ENCODE measurements around the gene ATP7B. TPM values are rescaled to one million over a fixed set of nuclear protein-coding genes. Genes with fewer than 3 reads are reported as not detected.

The ATP7B gene
- total RNA-seq (2021) = 10.2 to 11.8 TPM (median 11.6 TPM) in 3 replicates
- percentile 58 among the genes with signal in this experiment for Bru-seq, nascent RNA
- long read RNA-seq, experiment 1, full-length matches to known transcripts = 5 of 29 reads
- long read RNA-seq, experiment 1, partial matches to known transcripts = 8 of 29 reads
- long read RNA-seq, experiment 1, other reads (novel, unspliced or antisense) = 16 of 29 reads
- long read RNA-seq, experiment 2, partial matches to known transcripts = 2 of 8 reads
- long read RNA-seq, experiment 2, other reads (novel, unspliced or antisense) = 6 of 8 reads
- long read RNA-seq, experiment 3 = 0 reads

DNA sequence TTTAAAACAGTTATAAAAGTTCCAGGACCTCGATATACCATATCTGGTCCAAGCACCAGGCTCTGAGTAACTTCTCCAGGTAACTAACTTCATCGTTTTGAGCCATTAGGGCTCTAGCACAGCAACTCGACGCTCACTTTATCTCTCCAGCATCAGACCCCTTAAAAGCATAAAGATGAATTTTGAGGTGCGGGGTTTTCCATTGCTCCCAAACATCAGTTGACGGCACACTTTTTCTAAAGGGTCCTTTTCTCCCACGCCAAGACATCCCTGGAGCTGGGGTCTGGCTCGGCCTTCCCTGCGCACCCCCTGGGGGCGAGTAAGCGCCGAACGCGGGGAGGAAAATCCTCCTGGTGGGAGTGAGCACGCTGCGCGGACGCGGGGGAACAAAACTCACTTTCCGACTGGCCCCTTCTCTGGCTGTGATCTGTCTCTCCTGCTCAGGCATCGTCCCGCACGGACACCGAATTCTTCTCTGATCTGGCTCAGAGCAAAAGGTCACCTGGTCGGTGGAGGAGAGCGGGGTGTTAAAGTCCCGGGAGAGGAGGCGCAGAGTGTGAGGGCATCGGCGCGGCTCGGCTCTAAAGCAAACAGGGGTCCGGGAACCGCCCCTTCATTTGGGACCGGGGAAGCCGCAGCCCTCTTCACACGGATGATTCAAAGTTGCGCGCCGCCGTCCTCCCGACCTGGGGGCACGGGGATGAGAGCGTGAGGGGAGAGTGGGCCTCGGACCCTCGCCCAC lies at the start of gene ATP7B:
Gene ATP7B, minus strand, starts transcription at position 561 of the 742 bp plus-strand sequence. Its CDS starts 113 bp downstream, at position 448.
- Mint-ChIP-seq H3K9me3 (peaks cover 16% of the 10 kb centered on the region), H3K36me3 (peaks cover 18% of the 10 kb centered on the region), H3K4me1 (peaks cover 24% of the 10 kb centered on the region), H3K27ac (peak within 1 kb of the TSS; percentile 94), H3K4me3 (peak within 1 kb of the TSS; percentile 96), H3K27me3 (ENCODE audit: low read depth) (peaks cover 26% of the 10 kb centered on the region)
- TF ChIP-seq ZNF138 (CRISPR knock-in tag; conservative IDR thresholded peaks at IDR 0.05) = no peak
- no peak for TF ChIP-seq FOXJ3 (CRISPR knock-in tag; IDR thresholded peaks at IDR 0.05; ENCODE audit: borderline replicate concordance)
- TF ChIP-seq CREM (CRISPR knock-in tag; IDR thresholded peaks at IDR 0.05) = no peak
- TF ChIP-seq, protein P1, sequence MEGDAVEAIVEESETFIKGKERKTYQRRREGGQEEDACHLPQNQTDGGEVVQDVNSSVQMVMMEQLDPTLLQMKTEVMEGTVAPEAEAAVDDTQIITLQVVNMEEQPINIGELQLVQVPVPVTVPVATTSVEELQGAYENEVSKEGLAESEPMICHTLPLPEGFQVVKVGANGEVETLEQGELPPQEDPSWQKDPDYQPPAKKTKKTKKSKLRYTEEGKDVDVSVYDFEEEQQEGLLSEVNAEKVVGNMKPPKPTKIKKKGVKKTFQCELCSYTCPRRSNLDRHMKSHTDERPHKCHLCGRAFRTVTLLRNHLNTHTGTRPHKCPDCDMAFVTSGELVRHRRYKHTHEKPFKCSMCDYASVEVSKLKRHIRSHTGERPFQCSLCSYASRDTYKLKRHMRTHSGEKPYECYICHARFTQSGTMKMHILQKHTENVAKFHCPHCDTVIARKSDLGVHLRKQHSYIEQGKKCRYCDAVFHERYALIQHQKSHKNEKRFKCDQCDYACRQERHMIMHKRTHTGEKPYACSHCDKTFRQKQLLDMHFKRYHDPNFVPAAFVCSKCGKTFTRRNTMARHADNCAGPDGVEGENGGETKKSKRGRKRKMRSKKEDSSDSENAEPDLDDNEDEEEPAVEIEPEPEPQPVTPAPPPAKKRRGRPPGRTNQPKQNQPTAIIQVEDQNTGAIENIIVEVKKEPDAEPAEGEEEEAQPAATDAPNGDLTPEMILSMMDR (IDR thresholded peaks at IDR 0.05) = no peak
- TF ChIP-seq ELF4 (CRISPR knock-in tag; IDR thresholded peaks at IDR 0.05; ENCODE audit: low read depth) = no peak
- no peak for TF ChIP-seq ZNF263 (CRISPR knock-in tag; IDR thresholded peaks at IDR 0.05; ENCODE audit: low read depth)
- no peak for TF ChIP-seq NFYB (CRISPR knock-in tag; conservative IDR thresholded peaks at IDR 0.05; ENCODE audit: low read depth)
- no peak for TF ChIP-seq RELA (CRISPR knock-in tag; IDR thresholded peaks at IDR 0.05; ENCODE audit: borderline replicate concordance)
- TF ChIP-seq, protein P2, sequence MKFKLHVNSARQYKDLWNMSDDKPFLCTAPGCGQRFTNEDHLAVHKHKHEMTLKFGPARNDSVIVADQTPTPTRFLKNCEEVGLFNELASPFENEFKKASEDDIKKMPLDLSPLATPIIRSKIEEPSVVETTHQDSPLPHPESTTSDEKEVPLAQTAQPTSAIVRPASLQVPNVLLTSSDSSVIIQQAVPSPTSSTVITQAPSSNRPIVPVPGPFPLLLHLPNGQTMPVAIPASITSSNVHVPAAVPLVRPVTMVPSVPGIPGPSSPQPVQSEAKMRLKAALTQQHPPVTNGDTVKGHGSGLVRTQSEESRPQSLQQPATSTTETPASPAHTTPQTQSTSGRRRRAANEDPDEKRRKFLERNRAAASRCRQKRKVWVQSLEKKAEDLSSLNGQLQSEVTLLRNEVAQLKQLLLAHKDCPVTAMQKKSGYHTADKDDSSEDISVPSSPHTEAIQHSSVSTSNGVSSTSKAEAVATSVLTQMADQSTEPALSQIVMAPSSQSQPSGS (CRISPR knock-in tag; IDR thresholded peaks at IDR 0.05; ENCODE audit: borderline replicate concordance, low read depth) = no peak
- TF ChIP-seq, protein P3, sequence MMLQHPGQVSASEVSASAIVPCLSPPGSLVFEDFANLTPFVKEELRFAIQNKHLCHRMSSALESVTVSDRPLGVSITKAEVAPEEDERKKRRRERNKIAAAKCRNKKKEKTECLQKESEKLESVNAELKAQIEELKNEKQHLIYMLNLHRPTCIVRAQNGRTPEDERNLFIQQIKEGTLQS (CRISPR knock-in tag; conservative IDR thresholded peaks at IDR 0.05) = no peak
- TF ChIP-seq KAT7 (CRISPR knock-in tag; IDR thresholded peaks at IDR 0.05; ENCODE audit: borderline replicate concordance) = no peak
- TF ChIP-seq, protein P4, sequence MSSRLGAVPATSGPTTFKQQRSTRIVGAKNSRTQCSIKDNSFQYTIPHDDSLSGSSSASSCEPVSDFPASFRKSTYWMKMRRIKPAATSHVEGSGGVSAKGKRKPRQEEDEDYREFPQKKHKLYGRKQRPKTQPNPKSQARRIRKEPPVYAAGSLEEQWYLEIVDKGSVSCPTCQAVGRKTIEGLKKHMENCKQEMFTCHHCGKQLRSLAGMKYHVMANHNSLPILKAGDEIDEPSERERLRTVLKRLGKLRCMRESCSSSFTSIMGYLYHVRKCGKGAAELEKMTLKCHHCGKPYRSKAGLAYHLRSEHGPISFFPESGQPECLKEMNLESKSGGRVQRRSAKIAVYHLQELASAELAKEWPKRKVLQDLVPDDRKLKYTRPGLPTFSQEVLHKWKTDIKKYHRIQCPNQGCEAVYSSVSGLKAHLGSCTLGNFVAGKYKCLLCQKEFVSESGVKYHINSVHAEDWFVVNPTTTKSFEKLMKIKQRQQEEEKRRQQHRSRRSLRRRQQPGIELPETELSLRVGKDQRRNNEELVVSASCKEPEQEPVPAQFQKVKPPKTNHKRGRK (CRISPR knock-in tag; IDR thresholded peaks at IDR 0.05; ENCODE audit: borderline replicate concordance) = no peak
- no peak for TF ChIP-seq GTF2I (CRISPR knock-in tag; conservative IDR thresholded peaks at IDR 0.05)
- no peak for TF ChIP-seq IRF2 (CRISPR knock-in tag; IDR thresholded peaks at IDR 0.05; ENCODE audit: borderline replicate concordance, low read depth)
- TF ChIP-seq OVOL2 (CRISPR knock-in tag; IDR thresholded peaks at IDR 0.05; ENCODE audit: borderline replicate concordance) = no peak
- no peak for TF ChIP-seq HMGA2 (CRISPR knock-in tag; IDR thresholded peaks at IDR 0.05)
- DNase-seq (ENCODE audit: low spot score) (peak; percentile 62), ATAC-seq (peak; percentile 53)
- ChIA-PET POLR2A (no interaction called here), CTCF (no interaction called here)

DNA sequence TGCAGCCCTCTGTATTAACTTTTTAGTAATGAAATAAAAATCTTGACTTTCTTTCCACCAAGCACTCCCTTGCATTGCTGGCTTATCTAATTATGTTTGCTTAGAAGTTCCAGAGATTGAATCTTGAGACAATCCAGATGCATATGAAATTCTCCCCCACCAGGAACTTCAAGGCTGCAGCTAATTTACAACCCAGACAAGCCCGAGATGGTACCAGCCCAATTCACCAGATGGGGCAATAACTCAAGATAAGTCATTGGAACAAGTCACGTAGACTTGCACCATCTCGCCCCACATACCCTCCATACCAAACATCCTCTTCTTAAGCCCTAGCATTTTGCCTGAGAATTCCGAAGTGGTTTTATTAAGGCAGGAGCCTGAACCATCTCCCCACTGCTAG lies 42.2 kb upstream of the ATP7B start:
- ChIA-PET CTCF (interaction anchor here (0.6 kb wide), 1 partner anchor 76 kb away, joined by 3 read pairs; the partner anchor contains the start of gene NEK5), POLR2A (no interaction called here)
- Mint-ChIP-seq H3K27me3 (ENCODE audit: low read depth) (no peaks in the 10 kb centered on the region), H3K4me1 (peaks cover 23% of the 10 kb centered on the region), H3K4me3 (no peak overlapping the region), H3K27ac (no peak overlapping the region), H3K9me3 (peaks cover 23% of the 10 kb centered on the region), H3K36me3 (no peaks in the 10 kb centered on the region)
- DNase-seq (ENCODE audit: low spot score) = no peak
- no peak for ATAC-seq
- TF ChIP-seq, protein P5, sequence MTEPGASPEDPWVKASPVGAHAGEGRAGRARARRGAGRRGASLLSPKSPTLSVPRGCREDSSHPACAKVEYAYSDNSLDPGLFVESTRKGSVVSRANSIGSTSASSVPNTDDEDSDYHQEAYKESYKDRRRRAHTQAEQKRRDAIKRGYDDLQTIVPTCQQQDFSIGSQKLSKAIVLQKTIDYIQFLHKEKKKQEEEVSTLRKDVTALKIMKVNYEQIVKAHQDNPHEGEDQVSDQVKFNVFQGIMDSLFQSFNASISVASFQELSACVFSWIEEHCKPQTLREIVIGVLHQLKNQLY (CRISPR knock-in tag; IDR thresholded peaks at IDR 0.05) = no peak
- TF ChIP-seq, protein P6, sequence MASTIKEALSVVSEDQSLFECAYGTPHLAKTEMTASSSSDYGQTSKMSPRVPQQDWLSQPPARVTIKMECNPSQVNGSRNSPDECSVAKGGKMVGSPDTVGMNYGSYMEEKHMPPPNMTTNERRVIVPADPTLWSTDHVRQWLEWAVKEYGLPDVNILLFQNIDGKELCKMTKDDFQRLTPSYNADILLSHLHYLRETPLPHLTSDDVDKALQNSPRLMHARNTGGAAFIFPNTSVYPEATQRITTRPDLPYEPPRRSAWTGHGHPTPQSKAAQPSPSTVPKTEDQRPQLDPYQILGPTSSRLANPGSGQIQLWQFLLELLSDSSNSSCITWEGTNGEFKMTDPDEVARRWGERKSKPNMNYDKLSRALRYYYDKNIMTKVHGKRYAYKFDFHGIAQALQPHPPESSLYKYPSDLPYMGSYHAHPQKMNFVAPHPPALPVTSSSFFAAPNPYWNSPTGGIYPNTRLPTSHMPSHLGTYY (CRISPR knock-in tag; IDR thresholded peaks at IDR 0.05) = no peak
